ENCODE results near the gene IRX4. TPM values are rescaled to one million over a fixed set of nuclear protein-coding genes. Genes with fewer than 3 reads are reported as not detected.

The IRX4 gene
- total RNA-seq, 4 donors from 2014 or later = 0.78 to 1.7 TPM; not detected in 2

DNA sequence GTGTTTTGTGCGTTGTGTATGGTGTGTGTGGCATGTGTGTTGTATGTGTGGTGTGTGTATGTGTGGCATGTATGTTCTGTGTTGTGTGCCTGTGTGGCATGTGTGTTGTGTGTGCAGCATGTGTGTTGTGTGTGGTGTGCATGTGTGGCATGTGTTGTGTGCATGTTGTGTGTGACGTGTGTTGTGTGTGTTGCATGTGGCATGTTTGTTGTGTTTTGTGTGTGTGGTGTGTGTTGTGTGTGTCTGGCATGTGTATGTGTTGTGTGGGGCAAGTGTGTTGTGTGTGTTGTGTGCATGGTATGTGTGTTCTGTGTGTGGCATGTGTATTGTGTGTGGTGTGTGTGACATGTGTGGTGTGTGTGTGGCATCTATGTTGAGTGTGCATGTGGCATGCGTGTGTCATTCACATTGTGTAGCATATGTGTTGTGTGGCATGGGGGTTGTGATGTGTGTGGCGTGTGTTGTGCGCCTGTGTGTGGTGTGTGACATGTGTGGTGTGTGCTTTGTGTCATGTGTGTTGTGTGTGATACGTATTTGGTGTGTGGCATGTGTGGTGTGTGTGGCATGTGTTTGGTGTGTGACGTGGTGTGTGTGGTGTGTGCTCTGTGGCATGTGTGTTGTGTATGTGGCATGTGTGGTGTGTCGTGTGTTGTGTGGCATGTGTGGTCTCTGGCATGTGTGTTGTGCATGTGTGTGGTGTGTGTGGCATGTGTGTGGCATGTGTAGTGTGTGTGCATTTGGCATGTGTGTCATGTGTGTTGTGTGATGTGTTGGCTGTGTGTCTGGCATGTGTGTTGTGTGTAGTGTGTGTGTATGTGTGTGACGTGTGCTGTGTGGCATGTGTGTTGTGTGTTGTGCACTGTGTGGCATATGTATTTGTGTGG, 46.6 kb upstream of the IRX4 start:
- intact Hi-C loops (cut with DNase I; ENCODE audit: low total_unique reads) (no loop called here), in situ Hi-C loops (cut with MboI; ENCODE audit: low sequenced_read_pairs in 4 of 4) (no loop called here)
- Histone ChIP-seq H3K27me3 (peaks cover 10 to 48% (median 22%) of the 10 kb centered on the region in 3 donors), H3K9me3 (no peaks in the 10 kb centered on the region), H3K4me3 (no peak overlapping the region), H3K36me3 (no peaks in the 10 kb centered on the region), H3K27ac (no peak overlapping the region), H3K4me1 (peaks cover 0 to 8% of the 10 kb centered on the region in 2 donors)
- TF ChIP-seq, protein P1, sequence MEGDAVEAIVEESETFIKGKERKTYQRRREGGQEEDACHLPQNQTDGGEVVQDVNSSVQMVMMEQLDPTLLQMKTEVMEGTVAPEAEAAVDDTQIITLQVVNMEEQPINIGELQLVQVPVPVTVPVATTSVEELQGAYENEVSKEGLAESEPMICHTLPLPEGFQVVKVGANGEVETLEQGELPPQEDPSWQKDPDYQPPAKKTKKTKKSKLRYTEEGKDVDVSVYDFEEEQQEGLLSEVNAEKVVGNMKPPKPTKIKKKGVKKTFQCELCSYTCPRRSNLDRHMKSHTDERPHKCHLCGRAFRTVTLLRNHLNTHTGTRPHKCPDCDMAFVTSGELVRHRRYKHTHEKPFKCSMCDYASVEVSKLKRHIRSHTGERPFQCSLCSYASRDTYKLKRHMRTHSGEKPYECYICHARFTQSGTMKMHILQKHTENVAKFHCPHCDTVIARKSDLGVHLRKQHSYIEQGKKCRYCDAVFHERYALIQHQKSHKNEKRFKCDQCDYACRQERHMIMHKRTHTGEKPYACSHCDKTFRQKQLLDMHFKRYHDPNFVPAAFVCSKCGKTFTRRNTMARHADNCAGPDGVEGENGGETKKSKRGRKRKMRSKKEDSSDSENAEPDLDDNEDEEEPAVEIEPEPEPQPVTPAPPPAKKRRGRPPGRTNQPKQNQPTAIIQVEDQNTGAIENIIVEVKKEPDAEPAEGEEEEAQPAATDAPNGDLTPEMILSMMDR (IDR thresholded peaks at IDR 0.05 in 4 of 5, conservative IDR thresholded peaks at IDR 0.05 in 1 of 5) = no peak
- ATAC-seq (no peak), DNase-seq (no peak)

DNA sequence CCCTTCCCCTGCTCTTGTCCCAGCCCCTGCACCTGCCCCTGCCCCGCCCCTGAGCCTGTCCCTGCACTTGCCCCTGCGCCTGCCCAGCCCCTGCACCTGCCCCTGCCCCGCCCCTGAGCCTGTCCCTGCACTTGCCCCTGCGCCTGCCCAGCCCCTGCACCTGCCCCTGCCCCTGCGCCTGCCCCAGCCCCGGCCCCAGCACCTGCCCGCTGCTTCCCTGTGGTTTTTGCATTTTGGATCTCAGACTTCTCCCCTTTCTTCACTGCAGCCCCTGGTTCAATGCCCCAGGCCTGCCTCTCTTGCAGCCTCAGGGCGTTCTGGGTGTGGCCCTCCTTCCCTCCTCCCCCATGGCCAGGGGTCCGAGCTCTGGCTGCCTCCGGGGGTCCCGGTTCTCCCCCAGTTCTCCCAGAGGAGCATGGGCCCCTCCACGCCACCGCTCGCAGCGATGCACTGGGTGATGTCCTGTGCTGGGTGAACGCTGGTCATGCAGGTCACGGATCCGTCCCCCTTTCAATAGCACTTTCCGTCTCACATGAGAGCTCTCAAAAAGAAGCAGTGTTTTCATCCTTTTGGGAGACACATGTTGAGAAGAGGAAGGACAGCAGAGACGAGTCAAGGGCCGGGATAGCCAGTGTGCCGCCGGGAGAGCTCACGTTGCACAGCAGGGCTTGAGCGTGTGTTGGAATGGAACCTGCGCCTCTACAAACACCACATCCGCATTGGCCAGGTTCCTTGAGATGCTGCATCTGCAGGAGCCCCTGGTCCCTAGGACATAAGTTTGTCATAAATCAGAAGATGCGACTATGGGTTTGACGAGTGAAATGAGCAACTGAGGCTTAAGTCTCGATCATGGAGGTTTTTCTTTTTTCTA, 44.0 kb upstream of the IRX4 start:
- ATAC-seq = no peak

DNA sequence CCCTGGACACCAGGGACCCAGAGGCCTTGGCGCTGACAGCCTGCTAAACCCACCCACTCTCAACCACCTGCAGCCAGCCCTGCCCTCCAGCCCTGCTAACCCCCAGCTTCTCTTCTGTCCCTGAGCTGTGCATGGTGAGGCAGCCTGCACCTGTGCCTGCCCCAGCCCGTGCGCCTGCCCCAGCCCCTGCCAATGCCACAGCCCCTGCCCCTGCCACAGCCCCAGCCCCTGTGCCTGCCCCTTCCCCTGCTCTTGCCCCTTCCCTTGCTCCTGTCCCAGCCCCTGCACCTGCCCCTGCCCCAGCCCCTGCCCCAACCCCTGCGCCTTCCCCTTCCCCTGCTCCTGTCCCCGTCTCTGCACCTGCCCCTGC, 43.3 kb upstream of the IRX4 start:
- no peak overlapping the region for H3K27ac ChIP-seq
- H3K4me3 ChIP-seq = no peak overlapping the region
- peaks cover 0 to 7% of the 10 kb centered on the region in 2 donors for H3K4me1 ChIP-seq
- intact Hi-C loops (cut with DNase I; ENCODE audit: low total_unique reads) (no loop called here), in situ Hi-C loops (cut with MboI; ENCODE audit: low sequenced_read_pairs in 4 of 4) (no loop called here)
- no peaks in the 10 kb centered on the region for H3K9me3 ChIP-seq
- no peak for TF ChIP-seq POLR2A (IDR thresholded peaks at IDR 0.05)
- TF ChIP-seq, protein P1 (IDR thresholded peaks at IDR 0.05 in 4 of 5, conservative IDR thresholded peaks at IDR 0.05 in 1 of 5) = no peak
- ATAC-seq (no peak), DNase-seq (no peak)
- H3K36me3 ChIP-seq = no peaks in the 10 kb centered on the region
- peaks cover 14 to 31% (median 15%) of the 10 kb centered on the region in 3 donors for H3K27me3 ChIP-seq

More for the DNA sequence above, 44.0 kb upstream of the IRX4 start:
- no peak for TF ChIP-seq POLR2A (IDR thresholded peaks at IDR 0.05)
- Histone ChIP-seq H3K4me1 (peaks cover 0 to 8% of the 10 kb centered on the region in 2 donors), H3K9me3 (no peaks in the 10 kb centered on the region), H3K27ac (no peak overlapping the region), H3K36me3 (no peaks in the 10 kb centered on the region), H3K4me3 (no peak overlapping the region), H3K27me3 (peaks cover 14 to 38% (median 22%) of the 10 kb centered on the region in 3 donors)
- DNase-seq = no peak
- in situ Hi-C loops (cut with MboI; ENCODE audit: low sequenced_read_pairs in 4 of 4) (no loop called here), intact Hi-C loops (cut with DNase I; ENCODE audit: low total_unique reads) (no loop called here)

DNA sequence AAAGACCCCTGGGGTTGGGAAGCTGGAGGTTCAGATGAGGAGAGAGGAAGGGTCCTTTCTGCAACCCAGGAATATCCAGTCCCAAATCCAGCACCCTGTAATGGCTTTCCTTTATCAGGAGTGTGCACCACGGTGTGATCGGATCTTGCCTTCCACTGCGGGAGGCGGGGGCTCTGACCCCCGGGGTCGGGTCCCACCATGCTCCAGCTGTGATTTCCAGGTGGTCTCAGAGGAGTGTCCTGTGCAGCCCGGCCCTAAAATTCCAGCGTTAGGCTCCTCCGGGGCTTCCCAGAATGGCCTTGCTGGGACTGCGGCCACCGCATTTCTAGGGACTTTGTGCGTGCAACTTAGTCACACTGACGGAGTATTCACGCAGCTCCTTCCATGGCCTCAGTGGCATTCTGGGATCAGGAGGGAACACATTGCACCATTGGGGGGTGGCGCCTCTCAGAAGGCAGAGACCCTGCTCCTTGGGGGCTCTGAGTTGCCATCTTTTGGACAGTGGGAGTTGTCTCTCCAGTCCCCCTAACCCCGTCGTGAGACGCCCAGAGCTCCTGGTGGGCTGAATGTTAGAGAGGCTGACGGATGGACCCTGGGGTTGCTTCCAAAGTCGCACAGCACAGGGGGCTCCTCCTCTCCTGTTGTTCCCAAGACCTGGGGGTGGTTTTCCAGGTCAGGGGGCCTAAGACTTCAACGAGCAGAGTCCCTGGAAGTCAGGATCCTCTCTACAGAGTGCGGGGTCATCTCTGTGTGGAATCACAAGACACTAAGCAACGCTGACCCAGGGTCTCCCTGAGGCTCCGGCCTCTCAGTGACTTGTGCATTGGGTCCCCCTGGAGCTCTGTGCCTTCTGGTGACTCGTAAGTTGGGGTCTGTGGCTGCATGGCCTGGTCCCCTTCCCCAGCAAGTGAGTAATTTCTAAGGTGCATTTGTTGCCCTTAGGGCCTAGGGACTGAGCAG, 42.7 kb upstream of the IRX4 start:
- H3K27me3 ChIP-seq = peaks cover 9 to 24% (median 14%) of the 10 kb centered on the region in 3 donors
- TF ChIP-seq, protein P1 (IDR thresholded peaks at IDR 0.05 in 4 of 5, conservative IDR thresholded peaks at IDR 0.05 in 1 of 5) = no peak
- TF ChIP-seq POLR2A (IDR thresholded peaks at IDR 0.05) = no peak
- intact Hi-C loops (cut with DNase I; ENCODE audit: low total_unique reads) = no loop called here
- H3K9me3 ChIP-seq = no peaks in the 10 kb centered on the region
- H3K27ac ChIP-seq = no peak overlapping the region
- ATAC-seq (no peak), DNase-seq (no peak)
- in situ Hi-C loops (cut with MboI; ENCODE audit: low sequenced_read_pairs in 4 of 4) = no loop called here
- no peaks in the 10 kb centered on the region for H3K36me3 ChIP-seq
- peaks cover 0 to under 1% of the 10 kb centered on the region in 2 donors for H3K4me1 ChIP-seq
- no peak overlapping the region for H3K4me3 ChIP-seq

All from gastrocnemius medialis (tissue), 4 donors.